ENCODE measurements around the gene SOX4.
A peak's percentile ranks its signal among the peaks of the same experiment; 100 is the strongest.

DNA sequence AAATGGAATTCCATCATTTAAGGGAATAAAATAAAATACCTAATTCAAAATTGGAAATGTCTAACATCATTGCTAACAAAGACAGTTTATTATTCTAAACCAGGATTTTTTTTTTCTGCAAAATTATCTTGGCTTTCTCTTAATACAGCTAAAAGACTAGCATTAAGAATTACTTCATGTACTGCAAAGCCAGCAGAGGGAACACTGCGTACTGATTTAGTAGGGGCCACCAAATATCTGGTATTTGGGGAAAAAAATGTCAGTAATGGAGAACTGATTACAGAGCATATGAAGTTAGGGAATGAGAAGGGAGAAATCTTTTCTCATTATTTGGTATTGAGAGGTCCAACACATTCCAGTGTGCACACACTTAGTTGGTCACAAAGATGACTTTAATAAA is 3.2 kb upstream of the SOX4 start:
- TF ChIP-seq CTCF (IDR thresholded peaks at IDR 0.05) (peak in 1 of 3 donors; percentile 30), POLR2A (IDR thresholded peaks at IDR 0.05) (no peak)

Data from ovary (tissue), 3 donors.